ENCODE results near the gene SMURF1. TPM values are rescaled to one million over a fixed set of nuclear protein-coding genes. Genes with fewer than 3 reads are reported as not detected.
"Not testable (repeated sequence)": the region's sequence is repeated elsewhere in the genome, so short reads cannot be mapped to it uniquely, and the experiment has no call there.

SMURF1 gene
- total RNA-seq, 8 experiments from 2014 or later = 11.1 to 24.6 (median 17.2) TPM

DNA sequence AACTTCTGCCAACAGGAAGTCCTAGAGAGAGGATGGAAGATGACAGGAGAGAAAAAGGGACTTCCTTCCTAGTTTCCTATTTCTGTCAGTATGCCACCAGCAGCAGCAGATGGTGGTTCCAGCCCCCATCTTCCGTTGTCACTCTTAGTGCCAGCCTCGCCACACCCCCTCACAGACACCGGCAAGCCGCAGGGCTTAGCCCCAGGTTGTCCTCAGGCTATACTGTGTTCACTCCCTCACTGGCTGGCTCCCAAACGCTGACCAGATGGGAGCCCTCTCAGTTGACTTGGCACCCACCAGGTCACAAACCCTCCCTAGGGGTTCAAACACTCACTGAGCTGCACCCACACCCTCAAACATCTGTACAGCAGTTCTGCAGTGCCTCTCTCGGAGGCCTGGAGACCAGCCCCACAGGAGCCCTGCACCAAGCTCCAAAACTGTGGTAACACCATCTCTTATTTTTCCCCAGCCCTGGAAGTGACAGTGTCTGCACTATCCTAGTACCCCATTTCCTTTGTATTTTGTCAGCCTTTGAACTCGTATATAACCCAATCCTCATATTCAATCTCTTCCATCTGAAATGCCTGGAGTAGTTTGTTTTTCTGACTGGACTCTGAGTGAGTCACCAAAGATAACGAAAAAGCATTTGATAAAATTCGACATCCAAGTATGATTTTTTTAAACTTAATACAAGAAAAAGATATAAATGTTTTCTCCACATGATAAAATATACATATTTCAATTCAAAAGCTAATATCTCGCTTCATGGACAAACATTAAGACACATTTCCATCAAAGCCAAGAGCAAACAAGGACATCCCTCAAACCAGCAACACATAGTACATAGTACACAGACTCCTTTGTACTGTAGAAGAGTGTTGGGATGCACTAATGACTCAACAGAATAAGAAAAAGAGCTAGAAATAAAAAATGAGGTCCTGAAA is 34.5 kb downstream of the SMURF1 start:
- Histone ChIP-seq H3K4me3 (no peak overlapping the region), H3K4me1 (replicated peaks in 1 of 2) (peaks cover 5 to 13% of the 10 kb centered on the region in 2 donors), H3K27ac (no peak overlapping the region)
- in situ Hi-C loops (cut with MboI; ENCODE audit: low pct_unique_long_range_greater_than_20kb in 2 of 9, low sequenced_read_pairs in 9 of 9, unreplicated experiment in 9 of 9) = no loop called here
- 7 to 98% (median 83%) methylated on average over 1 to 9 of the region's 10 CpGs for WGBS, 10 experiments
- ATAC-seq (replicated peaks in 6 of 8) = peak in 3 of 8 experiments; percentile 58 to 68 (median 64)

DNA sequence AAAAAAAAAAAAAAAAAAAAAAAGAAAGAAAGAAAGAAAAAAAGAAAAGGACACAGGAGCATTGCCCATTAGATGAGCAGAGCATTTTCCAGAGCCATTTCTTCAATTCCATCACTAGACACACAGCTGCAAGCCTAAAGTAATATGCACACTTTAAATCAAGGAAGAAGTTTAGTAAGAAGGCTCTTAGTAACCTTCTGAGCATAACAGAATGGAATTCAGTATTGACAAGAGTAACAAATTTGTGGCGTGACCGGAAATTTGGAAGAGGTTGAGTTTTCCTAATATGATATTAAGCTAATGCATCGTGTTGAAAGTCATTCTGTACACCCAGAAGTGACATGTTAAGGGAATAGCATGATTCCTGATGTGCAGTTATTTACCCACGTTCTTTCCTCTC is 35.3 kb downstream of the SMURF1 start:
- Histone ChIP-seq H3K27ac (no peak overlapping the region), H3K4me3 (no peak overlapping the region), H3K4me1 (replicated peaks in 1 of 2) (peaks cover 5 to 13% of the 10 kb centered on the region in 2 donors)
- ATAC-seq (replicated peaks in 6 of 8) = peak in 3 of 8 experiments; percentile 48 to 52 (median 51)
- WGBS, 10 experiments = 0 to 100% (median 89%) methylated on average over 1 to 4 of the region's 4 CpGs; no CpG with 5 or more reads in 1 of the 10 experiments
- in situ Hi-C loops (cut with MboI; ENCODE audit: low pct_unique_long_range_greater_than_20kb in 2 of 9, low sequenced_read_pairs in 9 of 9, unreplicated experiment in 9 of 9) = no loop called here

DNA sequence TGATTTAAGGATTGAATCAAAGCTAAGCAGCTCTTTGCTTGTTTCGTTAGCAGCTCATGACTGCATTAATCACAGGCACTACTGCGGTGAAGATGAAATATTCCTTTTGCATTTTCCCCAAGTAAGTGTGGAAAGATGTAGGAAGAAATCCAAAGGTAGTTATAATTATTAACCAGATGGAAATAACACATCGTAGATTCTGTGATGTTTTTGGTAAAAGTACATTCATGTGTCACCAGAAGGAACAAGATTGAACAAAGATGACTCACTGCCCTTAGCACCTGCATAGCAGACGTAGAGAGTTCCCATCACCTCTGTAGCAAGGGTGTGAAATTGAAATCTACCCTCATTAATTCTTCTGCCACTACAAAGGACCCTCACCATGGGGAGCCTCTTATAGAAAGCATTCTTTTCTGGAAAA is 37.1 kb downstream of the SMURF1 start:
- no peak overlapping the region for H3K27ac ChIP-seq
- 40 to 68% (median 55%) methylated on average over 2 to 4 of the region's 4 CpGs; no CpG with 5 or more reads in 2 of the 10 experiments for WGBS, 10 experiments
- peaks cover 5 to 13% of the 10 kb centered on the region in 2 donors for H3K4me1 ChIP-seq (replicated peaks in 1 of 2)
- ATAC-seq (replicated peaks in 6 of 8) = peak in 5 of 8 experiments; percentile 27 to 67 (median 39)
- H3K4me3 ChIP-seq = no peak overlapping the region
- in situ Hi-C loops (cut with MboI; ENCODE audit: low pct_unique_long_range_greater_than_20kb in 2 of 9, low sequenced_read_pairs in 9 of 9, unreplicated experiment in 9 of 9) = no loop called here

DNA sequence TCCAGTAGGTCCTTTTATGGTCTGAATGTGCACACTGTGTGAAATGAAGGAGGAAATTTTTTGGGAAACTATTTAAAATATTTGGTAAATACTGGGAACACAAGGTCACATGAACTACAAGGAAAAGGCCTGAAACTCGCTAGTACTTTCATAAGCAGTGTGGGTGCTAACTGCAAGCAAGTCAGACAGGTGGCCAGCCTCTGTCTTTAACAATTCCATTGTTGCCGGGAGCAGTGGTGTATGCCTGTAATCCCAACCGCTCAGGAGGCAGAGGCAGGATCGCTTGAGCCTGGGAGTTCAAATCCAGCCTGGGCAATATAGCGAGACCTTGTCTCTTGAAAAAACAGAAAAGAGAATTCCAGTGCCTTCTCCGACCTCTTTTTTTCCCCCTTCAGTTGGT is 37.5 kb downstream of the SMURF1 start:
- Histone ChIP-seq H3K4me1 (replicated peaks in 1 of 2) (peaks cover 5 to 13% of the 10 kb centered on the region in 2 donors), H3K4me3 (no peak overlapping the region), H3K27ac (no peak overlapping the region)
- peak in 5 of 8 experiments; percentile 34 to 49 (median 37) for ATAC-seq (replicated peaks in 6 of 8)
- in situ Hi-C loops (cut with MboI; ENCODE audit: low pct_unique_long_range_greater_than_20kb in 2 of 9, low sequenced_read_pairs in 9 of 9, unreplicated experiment in 9 of 9) = no loop called here
- 38 to 100% (median 80%) methylated on average over 1 to 6 of the region's 6 CpGs; no CpG with 5 or more reads in 1 of the 10 experiments for WGBS, 10 experiments

DNA sequence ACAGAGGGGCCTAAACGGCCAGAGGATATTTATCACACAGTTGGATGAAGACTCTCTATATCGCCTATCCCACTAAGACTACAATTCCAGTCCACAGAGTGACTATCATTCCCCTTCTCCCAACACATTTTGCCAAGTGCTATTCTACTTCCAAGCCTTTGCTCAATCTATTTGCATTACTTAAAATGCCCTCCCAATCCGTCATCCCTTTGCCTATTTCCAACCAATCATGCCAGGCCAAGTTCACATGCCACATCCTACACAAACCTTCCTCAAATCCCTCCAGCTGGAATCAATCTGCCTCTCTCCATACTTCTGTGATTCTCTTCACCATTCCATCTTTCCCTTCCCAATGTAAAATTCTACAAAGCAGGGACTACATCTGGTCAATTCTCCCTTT is 38.2 kb downstream of the SMURF1 start:
- no peak overlapping the region for H3K27ac ChIP-seq
- no peak overlapping the region for H3K4me3 ChIP-seq
- in situ Hi-C loops (cut with MboI; ENCODE audit: low pct_unique_long_range_greater_than_20kb in 2 of 9, low sequenced_read_pairs in 9 of 9, unreplicated experiment in 9 of 9) = no loop called here
- 53 to 88% (median 81%) methylated on average over 1 to 3 of the region's 3 CpGs; no CpG with 5 or more reads in 1 of the 10 experiments for WGBS, 10 experiments
- peaks cover 5 to 13% of the 10 kb centered on the region in 2 donors for H3K4me1 ChIP-seq (replicated peaks in 1 of 2)
- no peak for ATAC-seq (replicated peaks in 6 of 8)

DNA sequence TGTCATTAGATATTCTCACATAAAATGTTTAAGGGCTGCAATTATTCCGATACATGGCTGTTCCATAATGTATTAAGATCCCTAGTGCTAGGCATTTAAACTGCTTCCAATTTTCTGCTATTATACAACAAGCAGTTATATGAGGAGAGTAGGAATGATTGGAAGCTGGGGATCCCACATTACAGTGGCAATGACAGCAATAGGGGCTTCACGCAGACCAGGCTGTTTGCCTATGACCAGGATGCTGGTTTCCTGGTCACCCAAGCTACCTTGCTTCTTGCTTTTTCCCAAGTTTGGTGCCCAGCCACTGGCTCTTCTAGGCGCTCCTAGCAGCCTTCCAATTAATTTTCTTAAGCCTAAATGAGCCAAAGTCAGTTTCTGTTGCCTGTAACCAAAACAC is 39.3 kb downstream of the SMURF1 start:
- in situ Hi-C loops (cut with MboI; ENCODE audit: low pct_unique_long_range_greater_than_20kb in 2 of 9, low sequenced_read_pairs in 9 of 9, unreplicated experiment in 9 of 9) = no loop called here

DNA sequence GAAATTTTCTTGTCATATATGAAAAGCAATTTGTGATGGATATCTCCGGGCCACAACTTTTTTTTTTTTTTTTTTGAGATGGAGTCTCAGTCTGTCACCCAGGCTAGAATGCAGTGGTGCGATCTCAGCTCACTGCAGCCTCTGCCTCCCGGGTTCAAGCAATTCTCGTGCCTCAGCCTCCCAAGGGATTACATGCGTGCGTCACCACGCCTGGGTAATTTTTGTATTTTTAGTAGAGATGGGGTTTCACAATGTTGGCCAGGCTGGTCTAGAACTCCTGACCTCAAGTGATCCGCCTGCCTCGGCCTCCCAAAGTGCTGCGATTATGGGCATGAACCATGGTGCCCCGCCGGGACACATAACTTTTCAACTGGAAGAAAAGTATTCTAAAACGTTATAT is 40.1 kb downstream of the SMURF1 start:
- H3K27ac ChIP-seq; H3K4me3 ChIP-seq; ATAC-seq (replicated peaks in 6 of 8); in situ Hi-C loops (cut with MboI; ENCODE audit: low pct_unique_long_range_greater_than_20kb in 2 of 9, low sequenced_read_pairs in 9 of 9, unreplicated experiment in 9 of 9): not testable (repeated sequence)
- 64 to 98% (median 90%) methylated on average over 2 to 10 of the region's 13 CpGs; no CpG with 5 or more reads in 2 of the 10 experiments for WGBS, 10 experiments
- H3K4me1 ChIP-seq (replicated peaks in 1 of 2) = peaks cover 5 to 16% of the 10 kb centered on the region in 2 donors

More for the DNA sequence above, 39.3 kb downstream of the SMURF1 start:
- ATAC-seq (replicated peaks in 6 of 8) = no peak
- H3K4me1 ChIP-seq (replicated peaks in 1 of 2) = peaks cover 5 to 13% of the 10 kb centered on the region in 2 donors
- H3K4me3 ChIP-seq = no peak overlapping the region
- WGBS, 10 experiments = 96 to 100% (median 100%) methylated on average over 1 to 3 of the region's 3 CpGs; no CpG with 5 or more reads in 3 of the 10 experiments
- H3K27ac ChIP-seq = no peak overlapping the region

DNA sequence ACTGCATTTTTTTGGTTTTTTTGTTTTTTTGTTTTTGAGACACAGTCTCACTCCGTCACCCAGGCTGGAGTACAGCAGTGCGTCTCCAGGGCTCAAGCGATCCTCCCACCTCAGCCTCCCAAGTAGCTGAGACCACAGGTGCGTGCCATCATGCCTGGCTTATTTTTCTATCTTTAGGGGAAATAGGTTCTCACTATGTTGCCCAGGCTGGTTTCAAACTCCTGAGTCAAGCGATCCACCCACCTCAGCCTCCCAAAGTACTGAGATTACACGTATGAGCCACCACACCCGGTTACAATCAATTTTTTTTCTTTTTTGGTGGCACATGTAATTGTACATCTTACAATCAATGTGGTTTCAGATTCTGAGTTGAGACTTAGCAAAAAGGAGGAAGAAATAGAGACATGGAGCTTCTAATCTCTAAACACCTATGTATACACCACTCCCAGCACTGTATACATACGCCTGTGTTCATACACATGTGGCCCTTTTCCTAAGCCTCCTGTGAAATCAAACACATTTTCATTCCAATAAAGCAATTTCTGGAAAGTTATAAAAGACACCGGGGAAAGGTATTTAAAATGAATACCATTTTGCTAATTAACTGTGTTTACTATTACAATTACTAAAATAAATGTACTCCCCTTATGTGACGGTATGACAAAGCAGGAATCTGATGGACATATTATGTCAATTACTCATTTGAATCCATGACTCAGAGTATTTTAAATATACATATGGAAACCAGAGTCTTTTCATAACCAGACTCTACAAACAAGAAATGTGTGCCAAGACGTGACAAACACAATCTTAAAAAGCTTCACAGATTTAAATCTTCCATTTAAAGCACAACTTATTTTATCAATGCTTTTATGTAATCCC is 40.9 kb downstream of the SMURF1 start:
- 8 to 98% (median 86%) methylated on average over 4 to 11 of the region's 11 CpGs for WGBS, 10 experiments
- in situ Hi-C loops (cut with MboI; ENCODE audit: low pct_unique_long_range_greater_than_20kb in 2 of 9, low sequenced_read_pairs in 9 of 9, unreplicated experiment in 9 of 9) = no loop called here
- ATAC-seq (replicated peaks in 6 of 8) = peak in 3 of 8 experiments; percentile 75 to 86 (median 79)
- Histone ChIP-seq H3K4me1 (replicated peaks in 1 of 2) (peaks cover 5 to 16% of the 10 kb centered on the region in 2 donors), H3K4me3 (no peak overlapping the region), H3K27ac (no peak overlapping the region)

DNA sequence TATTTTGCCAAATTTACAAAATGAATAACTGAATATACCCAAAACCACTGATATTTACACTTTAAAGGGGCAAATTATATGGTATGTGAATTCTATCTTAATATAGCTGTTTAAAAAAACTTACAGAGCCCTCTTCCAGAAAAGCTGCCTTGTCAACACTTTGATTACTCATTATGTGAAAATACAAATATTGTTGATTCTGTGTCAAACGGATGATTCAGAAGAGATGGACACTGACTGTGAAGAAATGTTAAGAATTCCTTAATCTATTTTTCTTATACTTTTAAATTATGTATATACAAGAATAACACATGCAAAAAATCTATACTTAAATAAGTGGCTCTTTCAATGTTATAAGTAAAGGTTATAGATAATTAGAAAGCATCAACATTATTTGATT is 41.5 kb downstream of the SMURF1 start:
- no peak overlapping the region for H3K4me3 ChIP-seq
- H3K4me1 ChIP-seq (replicated peaks in 1 of 2) = peaks cover 5 to 12% of the 10 kb centered on the region in 2 donors
- in situ Hi-C loops (cut with MboI; ENCODE audit: low pct_unique_long_range_greater_than_20kb in 2 of 9, low sequenced_read_pairs in 9 of 9, unreplicated experiment in 9 of 9) = no loop called here
- ATAC-seq (replicated peaks in 6 of 8) = peak in 3 of 8 experiments; percentile 3 to 40 (median 4)
- no peak overlapping the region for H3K27ac ChIP-seq
- WGBS, 10 experiments = 0 to 100% (median 0%) methylated on average over 1 of the region's 1 CpG; no CpG with 5 or more reads in 4 of the 10 experiments

DNA sequence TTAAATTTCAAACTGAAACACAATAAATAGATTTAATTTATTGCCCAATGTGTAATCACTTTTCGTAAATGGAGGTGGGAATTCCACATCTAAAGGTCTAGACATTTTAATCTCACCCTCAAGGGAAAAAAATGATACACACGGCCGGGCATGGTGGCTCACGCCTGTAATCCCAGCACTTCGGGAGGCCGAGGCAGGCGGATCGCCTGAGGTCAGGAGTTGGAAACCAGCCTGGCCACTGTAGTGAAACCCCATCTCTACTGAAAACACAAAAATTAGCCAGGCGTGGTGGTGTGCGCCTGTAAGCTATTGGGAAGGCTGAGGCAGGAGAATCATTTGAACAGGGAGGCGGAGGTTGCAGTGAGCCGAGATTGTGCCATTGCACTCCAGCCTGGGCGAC is 42.4 kb downstream of the SMURF1 start:
- ATAC-seq (replicated peaks in 6 of 8); H3K4me3 ChIP-seq; H3K4me1 ChIP-seq (replicated peaks in 1 of 2); in situ Hi-C loops (cut with MboI; ENCODE audit: low pct_unique_long_range_greater_than_20kb in 2 of 9, low sequenced_read_pairs in 9 of 9, unreplicated experiment in 9 of 9); H3K27ac ChIP-seq: not testable (repeated sequence)
- 71 to 100% (median 97%) methylated on average over 1 to 5 of the region's 13 CpGs; no CpG with 5 or more reads in 3 of the 10 experiments for WGBS, 10 experiments

DNA sequence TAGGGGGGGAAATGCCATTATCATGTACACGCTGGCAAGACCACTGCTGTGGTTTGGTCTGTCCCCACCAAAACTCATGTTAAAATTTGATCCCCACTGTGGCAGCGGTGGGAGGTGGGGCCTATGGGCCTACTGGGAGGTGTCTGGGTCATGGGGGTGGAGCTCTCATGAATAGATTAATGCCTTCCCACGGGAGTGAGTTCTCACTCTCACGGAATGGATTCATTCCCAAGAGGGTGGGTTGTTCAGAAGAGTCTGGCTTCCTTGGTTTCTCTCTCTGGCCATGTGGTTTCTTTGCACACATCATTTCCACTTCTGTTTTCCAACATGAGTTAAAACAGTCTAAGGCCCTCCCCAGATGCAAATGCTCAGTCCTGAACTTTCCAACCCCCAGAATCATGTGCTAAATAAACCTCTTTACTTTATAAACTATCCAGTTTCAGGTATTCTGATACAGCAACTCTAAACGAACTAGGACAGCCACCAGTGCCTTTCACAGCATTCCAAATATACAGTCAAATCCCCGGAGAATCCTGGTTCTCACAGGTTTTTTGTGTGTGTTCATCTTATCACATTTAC is 44.3 kb downstream of the SMURF1 start:
- peak in 3 of 8 experiments; percentile 11 to 32 (median 17) for ATAC-seq (replicated peaks in 6 of 8)
- in situ Hi-C loops (cut with MboI; ENCODE audit: low pct_unique_long_range_greater_than_20kb in 2 of 9, low sequenced_read_pairs in 9 of 9, unreplicated experiment in 9 of 9) = no loop called here

DNA sequence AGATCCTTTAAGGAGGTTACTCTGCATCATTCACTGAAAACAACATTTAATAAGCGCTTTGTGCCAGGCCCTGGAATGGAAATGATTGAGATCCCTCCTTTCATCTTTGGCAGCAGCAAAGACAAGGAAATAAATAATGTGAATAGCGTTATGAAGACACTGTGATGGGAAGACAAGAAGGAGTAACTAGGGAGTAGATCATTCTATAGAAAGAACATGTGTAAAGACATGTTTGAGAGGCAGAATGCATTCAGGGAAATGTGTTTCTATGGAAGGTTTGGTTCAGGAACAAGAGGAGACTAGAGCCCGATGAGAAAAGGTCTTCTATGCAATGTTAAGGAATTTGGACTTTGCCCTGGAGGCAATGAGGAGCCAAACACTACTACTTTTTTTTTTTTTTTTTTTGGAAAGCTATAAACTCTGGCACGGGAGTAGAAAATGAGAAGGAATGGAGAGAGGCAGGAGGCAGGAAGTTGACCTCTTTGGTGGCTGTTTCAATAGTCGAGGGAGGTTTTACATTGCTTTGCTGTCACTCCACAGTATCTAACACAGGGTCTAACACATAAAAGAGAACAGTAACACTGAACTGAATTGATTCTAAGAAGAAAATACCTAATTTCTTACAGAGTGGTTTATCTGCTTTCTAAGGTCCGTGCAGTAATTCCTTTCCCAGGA is 44.9 kb downstream of the SMURF1 start:
- in situ Hi-C loops (cut with MboI; ENCODE audit: low pct_unique_long_range_greater_than_20kb in 2 of 9, low sequenced_read_pairs in 9 of 9, unreplicated experiment in 9 of 9) = no loop called here
- 0 to 100% (median 49%) methylated on average over 1 to 5 of the region's 6 CpGs for WGBS, 10 experiments
- H3K4me3 ChIP-seq = no peak overlapping the region

More for the DNA sequence above, 44.3 kb downstream of the SMURF1 start:
- H3K4me3 ChIP-seq = no peak overlapping the region
- WGBS, 10 experiments = 76 to 90% (median 83%) methylated on average over 2 to 6 of the region's 6 CpGs; no CpG with 5 or more reads in 4 of the 10 experiments
- H3K27ac ChIP-seq = no peak overlapping the region
- peaks cover 0 to 7% of the 10 kb centered on the region in 2 donors for H3K4me1 ChIP-seq (replicated peaks in 1 of 2)

More for the DNA sequence above, 44.9 kb downstream of the SMURF1 start:
- peak in 5 of 8 experiments; percentile 14 to 73 (median 25) for ATAC-seq (replicated peaks in 6 of 8)
- Histone ChIP-seq H3K4me1 (replicated peaks in 1 of 2) (peaks cover 0 to 8% of the 10 kb centered on the region in 2 donors), H3K27ac (no peak overlapping the region)

All from motor neuron (in vitro differentiated cells).